Retinal pigment epithelial cell (primary cell): ENCODE measurements around the gene TBC1D22A.

Experiments
- DNase-seq: peaks from one replicate; pipeline ENCODE4 v3.0.0-alpha.2; 2010; ENCODE audit warnings: low read depth
- H3K4me3 ChIP-seq: 2 replicates; pipeline ENCODE4 v1.5.1; 2011; ENCODE audit warnings: mild to moderate bottlenecking, low read length, control low read depth, moderate library complexity
- CTCF ChIP-seq: conservative IDR thresholded peaks from 2 replicates; pipeline ENCODE4 v1.5.1; 2011; ENCODE audit warnings: low read depth, low read length, control low read depth, inconsistent platforms

TBC1D22A gene

GRCh38 chr22:47043835-47044721, 281.6 kb downstream of the TBC1D22A start:
- no peak for DNase-seq
- no peak overlapping the region for H3K4me3 ChIP-seq
- no peak for TF ChIP-seq CTCF

- TF ChIP-seq CTCF, result no peak
- H3K4me3 ChIP-seq, result no peak overlapping the region
- no peak for DNase-seq
Observed at GRCh38 chr22:47044722-47045535, 282.5 kb downstream of the TBC1D22A start.

- DNase-seq, result no peak
- TF ChIP-seq CTCF, result no peak
- no peak overlapping the region for H3K4me3 ChIP-seq
Observed at GRCh38 chr22:47045691-47046410, 283.4 kb downstream of the TBC1D22A start.

- no peak for DNase-seq
- TF ChIP-seq CTCF, result no peak
- H3K4me3 ChIP-seq, result no peak overlapping the region
Observed at GRCh38 chr22:47046411-47047065, 284.1 kb downstream of the TBC1D22A start.

- no peak for DNase-seq
- no peak for TF ChIP-seq CTCF
Observed at GRCh38 chr22:47047321-47048122, 285.1 kb downstream of the TBC1D22A start.

More at GRCh38 chr22:47047321-47048122, 285.1 kb downstream of the TBC1D22A start:
- H3K4me3 ChIP-seq, result no peak overlapping the region
